ENCODE results near the gene MINDY2. TPM values are rescaled to one million over a fixed set of nuclear protein-coding genes. Genes with fewer than 3 reads are reported as not detected.

MINDY2 gene
- total RNA-seq, 1 donor from 2014 or later: 27.1 TPM

GRCh38 chr15:58870451-58870850, 99.3 kb downstream of the MINDY2 start:
- TF ChIP-seq CTCF (IDR thresholded peaks at IDR 0.05; ENCODE audit: unreplicated experiment): no peak
- no peak for DNase-seq (ENCODE audit: low spot score, unreplicated experiment)
- H3K27me3 Mint-ChIP-seq: no peaks in the 10 kb centered on the region
- H3K27ac Mint-ChIP-seq: no peak overlapping the region
- no peak overlapping the region for H3K4me3 Mint-ChIP-seq (ENCODE audit: low read depth)
- H3K9me3 Mint-ChIP-seq (ENCODE audit: low read depth): no peaks in the 10 kb centered on the region
- H3K4me1 Mint-ChIP-seq (ENCODE audit: low read depth): peaks cover 5% of the 10 kb centered on the region
- peaks cover 22% of the 10 kb centered on the region for H3K36me3 Mint-ChIP-seq (ENCODE audit: insufficient read depth)

GRCh38 chr15:58873267-58873666, 102.2 kb downstream of the MINDY2 start:
- Mint-ChIP-seq H3K9me3 (ENCODE audit: low read depth) (peaks cover 2% of the 10 kb centered on the region), H3K4me1 (ENCODE audit: low read depth) (peaks cover 13% of the 10 kb centered on the region), H3K27ac (no peak overlapping the region), H3K36me3 (ENCODE audit: insufficient read depth) (peaks cover 28% of the 10 kb centered on the region), H3K4me3 (ENCODE audit: low read depth) (no peak overlapping the region), H3K27me3 (no peaks in the 10 kb centered on the region)
- no peak for DNase-seq (ENCODE audit: low spot score, unreplicated experiment)
- TF ChIP-seq CTCF (IDR thresholded peaks at IDR 0.05; ENCODE audit: unreplicated experiment): no peak

- no peak overlapping the region for H3K27ac Mint-ChIP-seq
These were observed 104.2 kb downstream of the MINDY2 start for GRCh38 chr15:58875343-58875742.

GRCh38 chr15:58876306-58877106, 105.4 kb downstream of the MINDY2 start:
- no peak for TF ChIP-seq CTCF (IDR thresholded peaks at IDR 0.05; ENCODE audit: unreplicated experiment)

More at GRCh38 chr15:58875343-58875742, 104.2 kb downstream of the MINDY2 start:
- H3K9me3 Mint-ChIP-seq (ENCODE audit: low read depth): peaks cover 2% of the 10 kb centered on the region
- H3K27me3 Mint-ChIP-seq: no peaks in the 10 kb centered on the region
- DNase-seq (ENCODE audit: low spot score, unreplicated experiment): no peak
- TF ChIP-seq CTCF (IDR thresholded peaks at IDR 0.05; ENCODE audit: unreplicated experiment): no peak
- no peak overlapping the region for H3K4me3 Mint-ChIP-seq (ENCODE audit: low read depth)
- peaks cover 36% of the 10 kb centered on the region for H3K36me3 Mint-ChIP-seq (ENCODE audit: insufficient read depth)
- peaks cover 11% of the 10 kb centered on the region for H3K4me1 Mint-ChIP-seq (ENCODE audit: low read depth)

GRCh38 chr15:58877999-58878825, 107.1 kb downstream of the MINDY2 start:
- Mint-ChIP-seq H3K36me3 (ENCODE audit: insufficient read depth) (peaks cover 48% of the 10 kb centered on the region), H3K9me3 (ENCODE audit: low read depth) (peaks cover 2% of the 10 kb centered on the region), H3K27ac (peak overlapping the region; percentile 62), H3K4me1 (ENCODE audit: low read depth) (peaks cover 15% of the 10 kb centered on the region), H3K4me3 (ENCODE audit: low read depth) (no peak overlapping the region), H3K27me3 (no peaks in the 10 kb centered on the region)
- no peak for DNase-seq (ENCODE audit: low spot score, unreplicated experiment)
- no peak for TF ChIP-seq CTCF (IDR thresholded peaks at IDR 0.05; ENCODE audit: unreplicated experiment)

More at GRCh38 chr15:58876306-58877106, 105.4 kb downstream of the MINDY2 start:
- Mint-ChIP-seq H3K36me3 (ENCODE audit: insufficient read depth) (peaks cover 42% of the 10 kb centered on the region), H3K27me3 (no peaks in the 10 kb centered on the region), H3K9me3 (ENCODE audit: low read depth) (peaks cover 2% of the 10 kb centered on the region), H3K27ac (peak overlapping the region; percentile 38), H3K4me1 (ENCODE audit: low read depth) (peaks cover 11% of the 10 kb centered on the region), H3K4me3 (ENCODE audit: low read depth) (no peak overlapping the region)
- DNase-seq (ENCODE audit: low spot score, unreplicated experiment): no peak
